Activated CD4-positive, alpha-beta T cell treated with anti-CD3 and anti-CD28 coated beads, Interleukin-2, amount 50 U/mL, for 1 hour (primary cell): Measurements from ENCODE around the gene ITPRIPL1.

Experiments used
- DNase-seq: peaks from one replicate; pipeline ENCODE4 v3.0.0-alpha.2; 2020

ITPRIPL1 gene

DNA sequence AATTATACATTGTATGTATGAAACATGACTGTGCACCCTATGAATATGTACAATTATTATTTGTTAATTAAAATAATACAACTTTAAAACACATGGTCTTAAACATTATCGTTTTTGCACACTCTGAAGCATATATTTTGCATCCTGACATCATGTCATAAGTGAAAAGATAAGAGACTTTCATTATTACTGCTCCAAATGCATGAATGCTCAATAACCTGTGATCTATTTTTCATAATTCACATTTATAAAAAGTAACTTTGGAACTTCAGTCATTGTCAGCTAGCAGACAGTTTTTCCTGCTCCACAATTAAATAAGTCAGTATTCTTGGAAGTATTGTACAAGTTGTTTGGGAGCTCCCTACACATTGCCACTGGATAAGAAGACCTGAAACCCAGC, 1.3 kb upstream of the ITPRIPL1 start:
- DNase-seq, result no peak

DNA sequence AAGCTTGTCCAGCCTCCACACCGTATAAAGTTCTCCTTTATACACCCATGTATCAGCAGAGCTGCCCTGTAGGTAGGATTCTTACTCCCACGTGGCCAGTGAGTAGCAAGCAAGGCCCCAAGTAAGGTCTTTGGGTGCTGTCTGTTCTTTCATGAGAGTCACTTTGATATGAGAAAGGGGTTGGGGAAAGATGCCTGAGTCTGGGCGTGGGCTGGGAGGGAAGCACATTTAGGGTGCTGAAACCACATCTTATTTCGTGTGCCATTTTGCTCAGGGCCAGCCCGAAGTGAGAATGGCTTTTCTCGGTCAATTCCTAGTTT, 436 bp upstream of the ITPRIPL1 start:
- DNase-seq, result no peak

DNA sequence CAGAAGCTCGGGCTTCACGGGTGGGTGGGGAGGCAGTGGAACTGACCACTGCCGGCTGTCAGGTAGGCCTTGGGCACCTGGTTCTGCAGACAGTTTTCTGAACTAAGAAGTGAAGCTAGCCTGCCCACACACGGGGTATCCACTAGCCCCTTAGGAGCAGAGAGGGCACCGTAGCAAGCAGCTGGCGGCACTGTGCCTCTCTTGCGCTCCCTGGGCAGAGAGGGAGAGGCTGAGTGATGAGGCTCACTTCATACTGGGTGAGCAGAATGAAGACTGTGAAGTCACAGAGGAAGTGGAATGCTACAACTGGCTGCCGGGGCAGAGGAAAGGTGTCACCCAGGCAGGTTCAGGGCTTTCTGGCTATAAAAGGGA, 753 bp downstream of the ITPRIPL1 start:
- peak; percentile 42 for DNase-seq

DNA sequence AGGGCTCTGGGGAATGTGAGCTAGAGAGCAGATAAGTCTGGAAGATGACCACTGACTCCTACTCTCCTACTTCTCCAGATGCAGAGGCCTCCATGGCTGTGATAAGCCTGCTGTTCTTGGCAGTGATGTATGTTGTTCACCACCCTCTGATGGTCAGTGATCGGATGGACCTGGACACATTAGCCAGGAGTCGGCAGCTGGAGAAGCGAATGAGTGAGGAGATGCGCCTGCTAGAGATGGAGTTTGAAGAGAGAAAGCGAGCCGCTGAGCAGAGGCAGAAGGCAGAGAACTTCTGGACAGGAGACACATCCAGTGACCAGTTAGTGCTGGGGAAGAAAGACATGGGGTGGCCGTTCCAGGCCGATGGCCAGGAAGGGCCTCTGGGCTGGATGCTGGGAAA, 1.4 kb downstream of the ITPRIPL1 start:
- no peak for DNase-seq

DNA sequence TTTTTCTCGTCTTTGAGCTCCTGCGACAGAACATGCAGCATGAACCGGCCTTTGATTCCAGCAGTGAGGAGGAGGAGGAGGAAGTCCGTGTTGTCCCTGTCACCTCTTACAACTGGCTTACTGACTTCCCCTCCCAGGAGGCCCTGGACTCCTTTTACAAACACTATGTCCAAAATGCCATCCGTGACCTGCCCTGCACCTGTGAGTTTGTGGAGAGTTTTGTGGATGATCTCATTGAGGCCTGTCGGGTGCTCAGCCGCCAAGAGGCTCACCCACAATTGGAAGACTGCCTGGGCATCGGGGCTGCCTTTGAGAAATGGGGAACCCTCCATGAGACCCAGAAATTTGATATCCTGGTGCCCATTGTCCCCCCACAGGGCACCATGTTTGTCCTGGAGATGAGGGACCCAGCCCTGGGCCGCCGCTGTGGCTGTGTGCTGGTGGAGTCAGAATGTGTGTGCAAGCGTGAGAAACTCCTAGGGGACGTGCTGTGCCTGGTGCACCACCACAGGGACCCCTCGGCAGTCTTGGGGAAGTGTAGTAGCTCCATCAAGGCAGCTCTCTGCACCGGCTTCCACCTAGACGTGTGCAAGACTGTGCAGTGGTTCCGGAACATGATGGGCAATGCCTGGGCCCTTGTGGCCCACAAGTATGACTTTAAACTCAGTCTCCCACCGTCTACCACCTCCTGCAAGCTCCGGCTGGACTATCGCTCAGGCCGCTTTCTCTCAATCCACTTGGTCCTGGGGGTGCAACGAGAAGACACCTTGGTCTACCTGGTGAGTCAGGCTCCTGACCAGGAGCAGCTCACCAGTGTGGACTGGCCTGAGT, 2.1 kb downstream of the ITPRIPL1 start:
- DNase-seq, result no peak

DNA sequence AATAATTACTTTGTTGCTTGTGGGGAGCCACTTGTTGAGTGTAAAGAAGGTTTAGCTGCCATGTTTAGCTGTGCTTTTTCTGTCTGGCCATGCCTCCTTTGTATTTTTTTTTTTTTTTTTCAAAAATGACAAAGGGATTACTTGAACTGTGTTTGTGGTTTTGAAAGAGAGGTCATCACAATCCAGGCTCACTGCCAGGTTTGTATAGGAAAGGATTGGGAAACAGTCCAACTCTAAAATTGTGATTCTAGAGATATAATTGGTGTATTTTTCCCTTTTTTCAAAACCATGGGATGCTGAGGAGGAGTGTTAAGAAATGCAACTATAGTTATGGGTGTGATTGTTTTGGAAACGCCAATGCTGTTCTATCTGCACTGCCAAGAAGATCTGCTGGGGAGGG, 4.3 kb downstream of the ITPRIPL1 start:
- DNase-seq, result no peak

DNA sequence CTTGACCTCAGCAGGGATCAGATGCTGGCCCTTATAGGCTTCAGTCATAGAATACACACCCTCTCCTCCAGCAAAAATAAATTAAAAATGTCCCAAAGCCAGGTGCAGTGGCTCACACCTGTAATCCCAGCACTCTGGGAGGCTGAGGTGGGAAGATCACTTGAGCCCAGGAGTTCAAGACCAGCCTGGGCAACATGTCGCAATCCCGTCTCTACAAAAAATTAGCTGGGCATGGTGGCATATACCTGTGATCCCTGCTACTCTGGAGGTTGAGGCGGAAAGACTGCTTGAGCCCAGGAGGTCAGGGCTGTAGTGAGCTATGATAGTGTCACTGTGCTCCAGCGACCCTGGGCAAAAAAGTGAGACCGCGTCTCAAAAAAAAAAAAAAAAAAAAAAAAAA, 4.8 kb downstream of the ITPRIPL1 start:
- no peak for DNase-seq

DNA sequence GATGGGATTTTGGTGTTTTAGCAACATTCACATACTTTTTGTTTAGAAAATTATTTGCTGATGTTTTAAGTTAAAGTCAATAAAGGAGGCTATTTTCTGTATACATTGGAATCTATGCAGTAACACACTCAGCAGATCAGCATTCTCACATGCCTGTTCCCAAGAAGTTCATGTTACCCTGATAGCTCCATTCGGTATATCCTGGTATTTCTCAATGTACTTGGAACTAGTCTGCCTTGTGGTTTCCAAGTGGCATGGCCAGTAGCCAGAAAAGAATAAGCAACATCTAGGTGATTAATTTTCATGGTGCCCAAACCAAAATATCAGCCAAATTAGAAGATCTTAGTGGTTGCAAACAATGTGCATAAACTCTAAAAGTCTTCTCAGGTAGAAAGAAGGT, 5.3 kb downstream of the ITPRIPL1 start:
- DNase-seq, result no peak

DNA sequence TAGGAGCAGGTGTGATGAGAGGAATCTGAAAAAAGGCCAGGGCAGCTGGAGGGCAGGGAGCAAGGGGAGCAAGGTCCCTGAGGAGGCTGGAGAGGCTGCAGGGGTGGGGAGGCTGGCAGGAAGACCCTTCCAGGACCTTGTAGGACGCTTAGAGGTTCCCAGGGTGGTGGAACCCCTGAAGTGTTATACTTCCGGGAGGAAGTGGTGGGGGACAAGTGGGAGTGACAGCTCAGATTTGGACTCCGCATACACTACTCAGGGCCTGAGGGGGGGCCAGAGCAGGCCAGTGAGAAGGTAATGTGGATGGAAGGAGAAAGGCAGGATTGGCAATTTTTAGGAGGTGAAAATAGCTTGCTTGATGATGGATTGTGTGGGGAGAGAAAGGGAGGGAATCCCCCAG, 8.6 kb downstream of the ITPRIPL1 start:
- no peak for DNase-seq

DNA sequence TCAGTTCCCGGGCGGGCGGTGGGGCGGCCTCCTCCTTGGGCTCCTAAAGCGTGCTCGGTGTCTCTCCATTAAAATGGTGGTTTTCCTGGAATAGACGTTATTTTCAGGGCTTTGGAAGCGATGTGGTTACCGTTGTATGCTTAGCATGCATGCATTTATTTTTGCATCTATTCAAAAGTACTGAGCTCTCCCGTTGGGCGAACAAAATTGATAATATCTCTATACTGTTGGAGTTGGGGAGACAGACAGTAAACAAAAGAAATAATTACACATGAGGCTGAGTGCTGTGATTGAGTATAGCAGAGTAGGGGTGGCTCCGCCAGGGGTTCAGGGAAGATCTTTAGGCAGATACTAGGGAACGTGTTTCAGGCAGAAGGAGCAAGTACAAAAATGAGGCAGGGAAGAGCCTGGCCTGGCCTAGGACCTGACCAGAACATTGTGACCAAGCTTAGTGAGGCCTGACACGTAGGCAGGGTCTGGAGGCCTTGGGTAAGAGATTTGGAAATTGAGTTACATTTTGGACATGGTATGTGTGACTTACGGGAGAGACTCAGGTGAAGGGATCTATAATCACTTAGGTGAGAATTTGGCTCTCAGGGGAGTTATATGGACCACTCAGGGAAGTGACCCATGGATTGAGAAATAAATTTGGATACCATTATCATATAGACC, 11.1 kb downstream of the ITPRIPL1 start:
- no peak for DNase-seq

DNA sequence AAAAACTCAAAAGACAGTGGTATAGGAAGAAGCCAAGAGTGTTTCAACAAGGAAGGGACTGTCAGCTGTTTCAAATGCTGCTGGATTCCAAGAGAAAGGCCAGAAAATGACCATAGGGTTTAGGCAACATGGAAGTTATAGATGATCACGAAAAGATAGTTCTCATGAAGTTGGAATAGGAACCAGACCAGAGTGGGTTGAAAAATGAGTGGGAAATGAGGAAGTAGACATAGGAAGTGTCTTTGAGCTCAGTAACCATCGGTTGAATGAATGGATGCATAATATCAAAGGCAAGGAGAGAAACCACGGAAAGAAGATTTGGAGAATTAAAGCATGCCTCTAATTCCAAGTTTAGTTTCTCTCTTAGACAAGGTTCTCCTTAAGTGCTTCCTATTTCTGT, 11.8 kb downstream of the ITPRIPL1 start:
- no peak for DNase-seq

DNA sequence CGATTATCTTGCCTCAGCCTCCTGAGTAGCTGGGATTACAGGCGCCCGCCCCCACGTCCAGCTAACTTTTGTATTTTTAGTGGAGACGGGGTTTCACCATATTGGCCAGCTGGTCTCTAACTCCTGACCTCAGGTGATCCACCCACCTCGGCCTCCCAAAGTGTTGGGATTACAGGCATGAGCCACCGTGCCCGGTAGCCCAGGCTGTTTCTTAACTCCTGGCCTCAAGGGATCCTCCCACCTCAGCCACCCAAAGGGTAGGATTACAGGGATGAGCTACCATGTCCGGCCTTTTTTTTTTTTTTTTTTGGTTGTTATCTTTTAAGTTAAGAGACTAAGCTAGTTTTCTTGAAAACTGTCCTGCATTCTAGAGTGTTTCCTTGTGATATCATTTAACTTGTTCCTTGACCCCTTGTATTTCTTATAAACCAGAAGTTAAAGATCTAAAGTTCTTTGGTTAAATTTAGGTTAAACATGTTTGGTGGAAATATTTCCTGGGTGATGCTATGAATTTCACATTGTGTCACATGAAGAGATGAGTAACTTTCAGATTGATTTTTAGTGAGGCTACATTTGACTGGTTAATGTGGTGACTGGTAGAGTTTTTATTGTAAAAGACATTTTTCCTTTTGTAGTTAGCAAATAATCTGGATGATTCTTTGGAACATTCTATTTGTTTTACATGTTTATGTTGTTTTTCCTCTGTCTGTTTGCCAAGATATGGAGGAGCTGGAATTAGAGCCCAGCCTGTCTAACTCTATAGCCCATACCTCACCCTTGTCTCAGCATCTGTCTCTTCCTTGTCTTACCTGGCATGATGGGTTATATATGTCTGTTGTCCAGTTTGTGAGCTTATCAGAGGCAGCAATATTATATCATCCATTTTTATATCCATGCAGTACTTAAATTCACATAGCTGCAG, 15.6 kb downstream of the ITPRIPL1 start:
- DNase-seq, result no peak

DNA sequence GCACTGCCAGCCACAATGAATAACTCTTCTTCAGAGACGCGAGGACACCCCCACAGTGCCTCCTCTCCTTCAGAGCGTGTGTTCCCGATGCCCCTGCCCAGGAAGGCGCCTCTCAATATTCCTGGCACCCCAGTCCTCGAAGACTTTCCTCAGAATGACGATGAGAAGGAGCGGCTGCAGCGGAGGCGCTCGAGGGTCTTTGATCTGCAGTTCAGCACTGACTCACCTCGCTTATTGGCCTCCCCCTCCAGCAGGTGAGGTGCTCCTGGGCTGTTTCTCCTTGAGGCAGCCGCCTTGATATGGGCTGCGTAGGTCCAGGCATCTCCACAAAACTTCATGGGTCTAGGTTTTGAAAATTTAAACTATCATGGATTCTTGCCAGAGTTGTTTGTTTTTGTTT, 16.5 kb downstream of the ITPRIPL1 start:
- no peak for DNase-seq

DNA sequence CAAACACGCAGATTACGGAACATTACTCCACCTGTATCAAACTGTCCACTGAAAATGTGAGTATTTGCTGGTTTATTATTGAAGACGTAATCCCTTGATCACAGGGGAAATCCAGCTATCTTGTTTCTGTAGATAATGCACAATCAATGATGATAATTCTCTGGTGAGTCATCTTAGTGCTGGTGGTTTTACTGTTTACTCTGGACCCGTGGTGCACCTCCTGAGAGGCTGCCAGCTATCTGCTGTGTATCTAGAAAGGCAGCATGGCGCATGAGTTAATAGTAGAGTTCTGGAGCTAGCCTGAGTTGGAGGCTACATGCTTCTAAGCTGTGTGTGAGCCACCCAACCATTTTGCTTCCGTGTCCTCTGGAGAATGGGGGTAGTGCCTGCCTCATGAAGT, 17.0 kb downstream of the ITPRIPL1 start:
- DNase-seq, result peak; percentile 34

DNA sequence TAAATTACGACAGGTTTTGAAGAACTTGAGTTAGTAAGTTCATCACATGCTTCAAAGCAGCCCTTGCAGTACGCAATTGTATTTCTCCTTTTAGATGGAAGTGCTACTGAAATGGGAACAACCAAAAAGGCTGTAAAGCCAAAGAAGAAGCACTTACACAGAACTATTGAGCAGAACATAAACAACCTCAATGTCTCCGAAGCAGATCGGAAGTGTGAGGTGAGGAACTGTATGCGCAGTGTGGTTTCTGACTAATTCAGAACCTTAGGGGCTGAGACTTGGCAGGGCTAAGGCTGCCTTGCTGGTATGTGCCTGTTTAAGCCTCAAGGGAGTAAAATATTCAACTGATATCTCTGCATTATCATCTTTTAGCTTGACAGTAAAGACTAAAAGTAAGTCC, 18.9 kb downstream of the ITPRIPL1 start:
- DNase-seq, result peak; percentile 52

DNA sequence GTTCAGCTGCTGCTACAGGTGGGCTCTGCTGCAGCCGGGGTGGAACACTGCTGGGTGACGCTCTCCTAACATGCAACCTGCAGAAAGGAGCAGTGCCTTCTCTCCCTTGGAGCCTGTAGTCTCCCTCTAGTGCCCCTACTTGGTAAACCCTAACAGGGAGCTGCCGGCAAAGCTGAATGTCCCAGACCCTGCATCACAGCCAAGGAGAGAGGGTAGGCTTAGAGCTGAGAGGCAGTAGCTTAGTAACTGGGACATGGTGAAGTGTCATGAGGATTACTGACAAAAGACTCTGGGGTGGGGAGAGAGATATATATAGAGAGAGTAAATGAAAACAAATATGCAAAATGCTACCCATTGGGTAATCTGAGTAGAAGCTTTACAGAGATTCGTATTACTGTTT, 20.3 kb downstream of the ITPRIPL1 start:
- no peak for DNase-seq

DNA sequence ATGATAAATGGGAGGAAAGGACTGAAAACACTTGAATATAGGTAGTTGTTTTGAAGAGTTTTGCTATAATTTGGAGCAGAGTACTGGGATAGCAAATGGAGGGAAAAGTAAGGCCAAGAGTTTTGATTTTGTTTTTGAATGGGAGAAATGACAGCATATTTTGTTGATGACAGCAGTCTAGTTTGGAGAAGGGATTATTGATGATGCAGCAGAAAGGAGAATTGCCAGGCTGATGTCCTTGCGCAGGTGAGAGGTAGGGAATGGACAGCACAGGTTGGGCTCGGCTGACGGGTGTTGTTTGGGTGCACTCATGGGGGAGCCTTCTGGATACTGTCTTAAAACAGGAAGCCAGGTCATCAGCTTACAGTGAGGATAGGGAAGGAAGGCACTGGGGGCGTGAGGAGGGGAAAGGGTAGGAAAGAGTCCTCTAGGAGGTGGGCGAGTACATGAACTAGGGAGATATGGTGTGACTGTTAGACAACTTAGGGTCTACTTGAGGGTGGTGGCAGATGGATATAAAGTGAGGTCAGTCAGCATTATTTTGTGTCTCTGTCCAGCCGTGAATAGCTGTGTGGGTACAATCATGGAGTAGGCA, 20.8 kb downstream of the ITPRIPL1 start:
- DNase-seq, result no peak

DNA sequence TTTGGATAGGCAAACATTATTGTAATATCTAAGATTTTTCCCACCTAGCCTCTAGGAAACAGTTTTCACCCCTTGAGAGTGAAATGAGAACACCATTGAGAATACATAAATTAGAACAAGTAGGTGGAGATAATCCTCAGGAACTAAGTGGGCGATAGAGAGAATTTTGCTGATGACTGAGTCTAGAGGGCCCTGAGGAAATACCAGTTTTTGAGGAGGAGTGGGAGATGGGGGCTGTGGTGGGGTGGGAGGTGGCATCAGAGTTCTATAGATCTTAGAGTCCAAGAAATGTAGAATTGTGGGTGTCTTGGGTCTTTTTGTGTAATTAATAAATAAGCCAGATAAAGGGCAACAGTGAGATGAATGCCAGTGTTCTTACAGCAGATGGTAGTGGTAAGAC, 22.3 kb downstream of the ITPRIPL1 start:
- no peak for DNase-seq

DNA sequence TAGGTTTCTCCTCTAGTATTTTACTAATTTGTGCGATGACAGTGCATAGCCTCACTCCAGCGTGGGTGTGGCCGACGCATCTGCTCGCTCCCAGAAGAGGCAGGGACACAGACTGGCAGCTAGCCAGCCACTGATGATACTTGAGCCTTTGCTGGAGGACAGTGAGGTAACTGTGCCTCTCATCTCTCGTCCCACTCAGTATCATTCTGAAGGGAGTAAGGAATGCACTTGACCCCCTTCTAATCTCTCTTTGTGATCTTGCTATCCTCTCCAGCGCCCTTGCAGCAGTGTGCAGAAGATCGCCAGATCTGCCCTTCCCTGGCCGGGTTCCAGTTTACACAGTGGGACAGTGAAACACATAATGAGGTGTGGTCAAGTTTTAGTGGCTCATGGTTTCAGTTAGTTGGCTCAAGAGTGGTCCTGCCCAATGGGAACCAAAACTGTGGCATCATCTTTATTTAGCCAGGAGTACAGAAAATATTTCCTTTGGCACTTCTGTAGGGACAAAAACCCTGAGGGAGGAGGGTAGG, 28.0 kb downstream of the ITPRIPL1 start:
- no peak for DNase-seq

DNA sequence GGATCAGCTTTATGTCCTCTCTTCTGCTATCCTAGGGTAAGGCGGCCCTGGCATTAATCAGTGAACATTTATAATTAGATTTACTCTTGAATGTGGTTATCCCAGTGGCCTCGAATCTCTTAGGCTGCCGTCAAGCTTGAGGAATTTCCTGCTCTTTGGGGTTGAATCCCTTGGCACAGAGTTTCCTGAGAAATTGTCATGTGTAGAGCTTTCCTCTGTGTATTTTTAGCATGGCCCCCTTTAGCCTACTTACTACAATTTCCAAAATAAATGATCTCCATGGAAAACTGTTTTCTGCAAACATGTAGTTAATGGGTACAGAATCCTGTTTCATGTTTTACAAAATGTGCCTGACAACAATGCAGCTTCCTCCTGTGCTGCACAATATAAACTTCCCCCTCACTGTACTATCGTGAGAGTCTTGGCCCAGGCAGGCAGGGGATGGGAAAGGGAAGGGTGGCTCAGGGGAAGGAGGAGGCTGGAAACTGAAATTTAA, 28.5 kb downstream of the ITPRIPL1 start:
- no peak for DNase-seq

DNA sequence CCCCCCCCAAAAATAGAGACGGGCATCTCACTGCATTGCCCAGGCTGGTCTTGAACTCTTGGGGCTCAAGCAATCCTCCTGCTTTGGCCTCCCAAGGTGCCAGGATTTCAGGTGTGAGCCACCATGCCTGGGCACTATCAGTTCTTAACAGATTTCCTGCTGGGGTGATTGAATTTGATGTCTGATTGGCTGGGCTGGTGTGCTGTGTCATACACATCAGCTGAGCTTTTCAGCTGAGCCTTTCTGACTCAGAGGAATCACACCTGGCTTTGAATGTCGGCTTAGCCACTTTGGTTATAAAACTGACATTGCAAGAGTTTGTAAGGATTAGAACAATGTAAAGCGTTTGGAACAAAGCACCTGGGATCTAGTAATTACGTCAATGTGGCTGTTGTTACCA, 29.4 kb downstream of the ITPRIPL1 start:
- DNase-seq, result no peak

DNA sequence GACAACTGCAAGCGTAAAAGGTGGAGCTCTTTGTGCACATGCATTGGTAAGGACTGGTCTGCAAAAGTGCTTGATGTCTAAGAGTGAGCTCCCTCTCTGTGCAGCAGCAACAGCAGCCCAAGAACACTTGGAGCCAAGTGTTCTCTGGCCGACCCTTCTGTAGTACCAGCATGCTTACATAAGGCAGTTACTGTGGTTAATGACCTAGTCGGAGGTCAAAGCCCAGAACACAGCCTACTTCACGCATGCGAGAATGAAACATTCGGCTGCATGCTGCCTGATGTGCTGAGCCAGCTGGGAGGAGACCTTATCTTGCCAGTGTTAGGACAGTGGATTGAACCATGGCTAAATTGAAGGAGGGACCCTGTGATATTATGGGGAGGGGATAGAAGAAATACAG, 31.8 kb downstream of the ITPRIPL1 start:
- no peak for DNase-seq

DNA sequence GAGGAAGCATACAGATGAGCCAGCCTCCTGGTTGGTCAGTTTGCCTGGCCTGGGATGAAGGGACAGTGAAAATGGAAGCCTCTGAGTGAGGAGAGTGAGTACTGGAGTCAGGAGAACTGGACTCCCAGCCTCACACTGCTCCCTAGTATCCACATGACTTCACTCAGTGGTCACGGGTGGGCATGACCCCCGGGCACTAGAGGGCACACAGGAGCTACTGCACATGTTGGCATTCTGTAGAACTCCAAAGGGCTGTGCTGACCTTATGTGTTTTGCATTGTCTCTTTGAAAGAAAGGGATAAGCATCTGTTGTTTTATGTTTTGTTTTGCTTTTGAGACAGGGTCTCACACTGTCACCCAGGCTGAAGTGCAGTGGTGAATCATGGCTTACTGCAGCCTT, 34.2 kb downstream of the ITPRIPL1 start:
- DNase-seq, result peak; percentile 39
